GM04504 (cell line): ENCODE results near the gene WFIKKN1.
A peak's percentile ranks its signal among the peaks of the same experiment; 100 is the strongest.

ENCODE experiments used
- DNase-seq: peaks from one replicate; pipeline ENCODE4 v3.0.0-alpha.2; 2012; ENCODE audit warnings: low read depth

The WFIKKN1 gene

GRCh38 chr16:630815-631405, at the start of gene WFIKKN1:
WFIKKN1 (plus strand) TSS chr16:630985; CDS start chr16:631254, 269 bp downstream.
- DNase-seq: no peak

- no peak for DNase-seq
Observed at GRCh38 chr16:582218-582613, 48.6 kb upstream of the WFIKKN1 start.

GRCh38 chr16:582614-583331, 48.0 kb upstream of the WFIKKN1 start:
- no peak for DNase-seq

- DNase-seq: no peak
Observed at GRCh38 chr16:583470-583814, 47.3 kb upstream of the WFIKKN1 start.

- no peak for DNase-seq
Observed at GRCh38 chr16:583815-584591, 46.8 kb upstream of the WFIKKN1 start.

GRCh38 chr16:585351-585750, 45.4 kb upstream of the WFIKKN1 start:
- DNase-seq: no peak

GRCh38 chr16:586047-586644, 44.6 kb upstream of the WFIKKN1 start:
- DNase-seq: no peak

GRCh38 chr16:586645-587590, 43.9 kb upstream of the WFIKKN1 start:
- DNase-seq: no peak

GRCh38 chr16:588639-588888, 42.2 kb upstream of the WFIKKN1 start:
- no peak for DNase-seq

GRCh38 chr16:588889-589657, 41.7 kb upstream of the WFIKKN1 start:
- DNase-seq: peak; percentile 91

- peak; percentile 95 for DNase-seq
Observed at GRCh38 chr16:589658-590187, 41.1 kb upstream of the WFIKKN1 start, which contains the start of gene RAB40C. RAB40C (plus strand) TSS chr16:590066; CDS start chr16:590292, 226 bp downstream.

GRCh38 chr16:590188-590814, 40.5 kb upstream of the WFIKKN1 start:
- DNase-seq: no peak

GRCh38 chr16:590815-591200, 40.0 kb upstream of the WFIKKN1 start:
- no peak for DNase-seq

- DNase-seq: no peak
Observed at GRCh38 chr16:591231-591630, 39.6 kb upstream of the WFIKKN1 start.

- DNase-seq: no peak
Observed at GRCh38 chr16:591892-592517, 38.8 kb upstream of the WFIKKN1 start.

- no peak for DNase-seq
Observed at GRCh38 chr16:592518-593306, 38.1 kb upstream of the WFIKKN1 start.

GRCh38 chr16:593406-593805, 37.4 kb upstream of the WFIKKN1 start:
- no peak for DNase-seq

GRCh38 chr16:593807-594206, 37.0 kb upstream of the WFIKKN1 start:
- no peak for DNase-seq

- no peak for DNase-seq
Observed at GRCh38 chr16:595094-595528, 35.7 kb upstream of the WFIKKN1 start.
